Smooth muscle cell of the brain vasculature (primary cell): Measurements from ENCODE around the gene PRKAR2A.
A peak's percentile ranks its signal among the peaks of the same experiment; 100 is the strongest.
"Not testable (repeated sequence)": the region's sequence is repeated elsewhere in the genome, so short reads cannot be mapped to it uniquely, and the experiment has no call there.

Source experiments
- DNase-seq: peaks from one replicate; pipeline ENCODE4 v3.0.0-alpha.2; 2012; ENCODE audit warnings: low read depth, low spot score

PRKAR2A gene

DNA sequence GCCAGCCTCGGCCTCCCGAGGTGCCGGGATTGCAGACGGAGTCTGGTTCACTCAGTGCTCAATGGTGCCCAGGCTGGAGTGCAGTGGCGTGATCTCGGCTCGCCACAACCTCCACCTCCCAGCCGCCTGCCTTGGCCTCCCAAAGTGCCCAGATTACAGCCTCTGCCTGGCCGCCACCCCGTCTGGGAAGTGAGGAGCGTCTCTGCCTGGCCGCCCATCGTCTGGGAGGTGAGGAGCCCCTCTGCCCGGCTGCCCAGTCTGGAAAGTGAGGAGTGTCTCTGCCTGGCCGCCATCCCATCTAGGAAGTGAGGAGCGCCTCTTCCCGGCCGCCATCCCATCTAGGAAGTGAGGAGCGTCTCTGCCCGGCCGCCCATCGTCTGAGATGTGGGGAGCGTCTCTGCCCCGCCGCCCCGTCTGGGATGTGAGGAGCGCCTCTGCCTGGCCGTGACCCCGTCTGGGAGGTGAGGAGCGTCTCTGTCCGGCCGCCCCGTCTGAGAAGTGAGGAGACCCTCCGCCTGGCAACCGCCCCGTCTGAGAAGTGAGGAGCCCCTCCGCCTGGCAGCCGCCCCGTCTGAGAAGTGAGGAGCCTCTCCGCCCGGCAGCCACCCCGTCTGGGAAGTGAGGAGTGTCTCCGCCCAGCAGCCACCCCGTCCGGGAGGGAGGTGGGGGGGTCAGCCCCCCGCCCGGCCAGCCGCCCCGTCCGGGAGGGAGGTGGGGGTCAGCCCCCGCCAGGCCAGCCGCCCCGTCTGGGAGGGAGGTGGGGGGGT lies 113.7 kb downstream of the PRKAR2A start:
- not testable (repeated sequence) for DNase-seq

GRCh38 chr3:48727511-48727910 lies 120.2 kb downstream of the PRKAR2A start:
- DNase-seq = no peak

- not testable (repeated sequence) for DNase-seq
Measured at GRCh38 chr3:48725185-48725855, 122.4 kb downstream of the PRKAR2A start.

DNA sequence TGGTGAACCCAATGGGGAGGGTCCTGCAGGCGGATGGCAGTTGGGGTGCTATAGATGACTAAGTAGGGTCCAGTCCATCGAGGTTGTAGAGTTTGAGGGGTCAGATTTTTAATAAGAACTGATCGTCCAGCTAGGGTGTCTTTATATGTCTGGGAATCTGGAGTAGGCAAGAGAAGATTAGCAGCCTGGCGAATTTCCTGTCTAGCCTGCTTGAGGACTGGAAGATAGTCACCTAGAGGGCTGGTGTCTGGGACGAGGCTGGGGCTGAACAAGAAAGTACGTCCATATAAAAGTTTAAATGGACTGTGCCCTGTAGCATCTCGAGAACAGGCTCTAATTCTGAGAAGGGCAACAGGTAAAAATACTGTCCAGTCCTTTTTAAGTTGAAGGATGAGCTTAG lies 123.9 kb downstream of the PRKAR2A start:
- DNase-seq = no peak

- not testable (repeated sequence) for DNase-seq
Measured at GRCh38 chr3:48723293-48723692, 124.4 kb downstream of the PRKAR2A start.

DNA sequence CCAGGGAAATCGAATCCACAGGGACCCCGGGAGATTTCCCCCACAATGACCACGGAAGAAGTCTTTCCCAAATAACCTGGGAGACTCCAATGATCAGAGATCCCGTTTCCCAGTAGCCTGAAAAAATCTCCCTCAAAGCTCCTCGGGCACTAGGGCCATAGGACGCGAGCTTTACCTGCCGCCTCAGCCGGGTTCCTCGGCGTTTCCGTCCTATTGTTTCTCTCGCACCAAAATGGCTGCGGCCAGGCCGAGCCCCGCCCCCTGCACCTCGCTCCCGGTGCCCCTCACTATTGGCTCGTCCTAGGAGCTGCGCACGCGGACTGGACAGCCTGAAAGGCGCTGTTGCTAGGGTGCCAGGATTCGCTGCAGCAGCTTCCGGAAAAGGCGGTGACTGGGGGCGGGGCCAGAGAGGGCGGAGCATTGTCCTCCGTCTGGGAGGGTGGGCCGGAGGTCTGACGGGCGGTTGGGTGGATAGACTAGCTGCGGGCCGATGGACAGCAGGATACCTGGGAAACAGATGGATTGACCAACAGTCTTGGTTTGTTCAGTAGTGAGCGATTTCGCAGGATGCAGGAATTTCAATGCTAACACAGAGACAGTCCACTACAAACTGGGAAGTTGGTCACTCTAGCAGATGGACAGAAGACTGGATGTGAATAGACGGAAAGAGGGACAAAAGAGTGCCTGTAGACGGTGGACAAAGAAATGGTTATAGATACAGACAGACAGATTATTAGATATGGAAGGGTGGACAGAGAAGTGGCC lies 130.5 kb downstream of the PRKAR2A start, which contains the start of gene IP6K2:
IP6K2 (minus strand) TSS at position 240 of the 765 bp plus-strand sequence. CDS start 21,930 bp downstream, outside the sequence.
- DNase-seq = peak; percentile 92

GRCh38 chr3:48716508-48716981 lies 131.1 kb downstream of the PRKAR2A start:
- DNase-seq = no peak

DNA sequence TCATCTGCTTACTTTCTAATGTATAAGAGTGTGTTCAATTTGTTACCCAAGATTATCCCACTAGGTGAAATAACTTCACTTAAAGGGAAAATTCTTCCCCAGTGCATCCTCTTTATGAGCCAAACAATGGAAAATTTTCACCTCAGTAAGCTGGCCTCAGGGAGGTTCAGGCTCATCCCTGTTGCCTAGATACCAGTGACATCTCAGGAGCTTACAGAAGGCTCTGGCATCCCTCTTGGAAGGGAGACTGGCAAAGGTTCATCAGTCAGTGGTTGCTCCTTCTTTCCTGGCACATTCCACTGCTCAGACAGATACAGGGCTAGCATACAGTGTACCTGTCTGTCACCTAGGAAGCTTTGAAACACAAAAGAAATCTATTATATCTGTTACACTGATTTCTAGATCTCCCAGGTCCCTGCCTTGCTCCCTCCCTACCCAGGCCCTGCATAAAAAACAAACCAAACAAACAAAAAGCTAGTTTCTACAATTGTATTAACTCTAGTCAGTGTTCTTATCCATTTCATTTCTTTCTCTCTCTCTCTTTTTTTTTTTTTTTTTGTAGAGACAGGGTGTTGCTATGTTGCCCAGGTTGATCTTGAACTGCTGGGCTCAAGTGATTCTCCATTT lies 132.4 kb downstream of the PRKAR2A start:
- DNase-seq = no peak

DNA sequence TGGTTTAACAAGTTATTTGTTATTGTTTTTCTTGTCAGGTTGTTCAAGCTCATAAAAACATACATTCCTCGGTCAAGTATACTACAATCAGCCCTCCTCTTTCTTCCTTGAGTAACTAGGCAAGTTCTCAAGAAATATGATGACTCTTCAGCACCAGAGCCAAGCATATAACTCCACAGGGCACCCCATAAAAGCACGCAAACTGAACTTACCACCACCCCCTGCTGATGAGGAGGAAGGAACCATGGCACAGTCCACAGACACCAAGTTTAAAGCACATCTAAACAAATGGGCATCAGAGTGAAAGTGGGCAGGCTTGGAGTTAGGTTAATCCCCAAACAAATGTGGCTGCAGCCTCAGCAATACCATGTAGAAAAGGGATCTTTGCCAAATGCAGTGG lies 135.9 kb downstream of the PRKAR2A start:
- no peak for DNase-seq

DNA sequence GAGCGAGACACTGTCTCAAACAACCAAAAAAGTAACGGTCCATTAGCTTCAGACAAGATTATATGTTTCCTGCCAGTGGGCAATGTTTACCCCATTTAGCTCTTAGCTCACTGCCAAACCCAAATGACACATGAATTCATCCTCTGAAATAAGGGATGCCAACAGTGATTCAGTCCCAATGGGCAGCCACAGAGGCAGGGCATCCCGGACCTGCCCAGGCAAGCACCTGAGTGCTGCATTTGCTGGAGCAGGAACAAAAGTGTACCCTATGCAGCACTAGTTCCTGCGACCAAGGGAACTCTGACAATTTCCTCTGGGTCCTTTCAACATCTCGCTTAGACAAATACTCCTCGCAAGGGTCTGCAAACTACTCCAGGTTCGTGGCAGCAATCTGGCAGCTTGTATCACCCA lies 138.6 kb downstream of the PRKAR2A start:
- no peak for DNase-seq

- DNase-seq = no peak
Measured at GRCh38 chr3:48708481-48708889, 139.2 kb downstream of the PRKAR2A start.

GRCh38 chr3:48707157-48707556 lies 140.5 kb downstream of the PRKAR2A start:
- DNase-seq = no peak

DNA sequence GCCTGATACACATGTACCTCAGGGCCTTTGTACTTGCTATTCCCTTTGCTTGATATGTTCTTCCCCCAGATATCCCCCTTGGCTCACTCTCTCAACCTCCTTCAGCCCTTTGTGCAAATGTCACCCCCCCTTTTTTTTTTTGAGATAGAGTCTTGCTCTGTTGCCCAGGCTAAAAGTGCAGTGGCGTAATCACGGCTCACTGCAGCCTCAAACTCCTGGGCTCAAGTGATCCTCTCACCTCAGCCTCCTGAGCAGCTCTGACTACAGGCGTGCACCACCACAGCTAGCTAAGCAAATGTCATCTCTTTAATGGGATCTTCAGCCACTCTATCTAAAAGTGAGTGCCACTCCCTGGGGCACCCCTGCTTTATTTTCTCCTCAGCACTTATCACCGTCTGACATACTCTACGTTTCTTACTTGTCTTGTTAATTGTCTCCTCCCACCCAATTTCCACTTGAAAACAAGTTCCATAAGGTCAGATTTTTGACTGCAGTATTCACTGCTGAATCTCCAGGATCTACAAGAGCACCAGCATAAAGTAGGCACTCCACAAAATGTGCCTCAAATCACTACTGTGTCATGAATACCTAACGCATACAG lies 145.3 kb downstream of the PRKAR2A start:
- no peak for DNase-seq

DNA sequence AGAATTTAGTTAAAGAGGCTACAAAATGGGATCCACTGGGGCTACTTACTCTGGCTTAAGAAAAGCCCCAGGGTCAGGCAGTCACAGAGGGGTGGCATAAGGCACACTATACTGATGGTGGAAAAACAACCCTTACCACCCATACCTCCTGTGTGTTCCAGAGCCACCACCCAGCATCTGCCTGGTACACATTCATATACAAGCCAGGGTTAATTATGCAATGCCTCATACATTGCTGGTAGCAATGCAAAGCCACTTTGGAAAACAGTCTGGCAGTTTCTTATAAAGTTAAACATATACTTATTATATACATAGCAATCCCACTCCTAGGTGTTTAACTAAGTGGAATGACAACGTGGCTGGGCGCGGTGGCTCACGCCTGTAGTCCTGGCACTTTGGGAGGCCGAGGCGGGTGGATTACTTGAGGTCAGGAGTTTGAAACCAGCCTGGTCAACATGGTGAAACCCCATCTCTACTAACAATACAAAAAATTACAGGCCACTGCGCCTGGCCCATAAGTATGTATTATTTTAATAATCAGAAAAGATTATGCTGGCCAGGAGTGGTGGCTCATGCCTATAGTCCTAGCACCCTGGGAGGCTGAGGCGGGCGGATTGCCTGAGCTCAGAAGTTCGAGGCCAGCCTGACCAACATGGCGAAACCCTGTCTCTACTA lies 146.8 kb downstream of the PRKAR2A start:
- DNase-seq = no peak

DNA sequence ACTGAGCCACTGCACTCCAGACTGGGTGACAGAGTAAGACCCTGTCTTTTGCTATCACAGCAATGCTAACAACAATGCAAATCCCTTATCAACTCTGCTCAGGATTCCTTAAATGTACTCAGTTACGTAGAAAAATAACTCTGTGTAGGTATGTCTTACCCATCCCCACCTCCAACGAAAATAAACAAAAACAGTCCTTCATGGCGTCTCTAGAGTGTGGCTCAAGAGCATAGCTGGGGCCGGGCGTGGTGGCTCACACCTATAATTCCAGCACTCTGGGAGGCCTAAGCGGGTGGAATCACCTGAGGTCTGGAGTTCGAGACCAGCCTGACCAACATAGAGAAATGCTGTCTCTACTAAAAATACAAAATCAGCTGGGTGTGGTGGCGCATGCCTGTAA lies 148.8 kb downstream of the PRKAR2A start:
- no peak for DNase-seq

GRCh38 chr3:48697952-48698351 lies 149.7 kb downstream of the PRKAR2A start:
- no peak for DNase-seq

GRCh38 chr3:48696601-48697000 lies 151.1 kb downstream of the PRKAR2A start:
- no peak for DNase-seq
